ENCODE measurements around the gene DPP8.
"Not testable (repeated sequence)": the region's sequence is repeated elsewhere in the genome, so short reads cannot be mapped to it uniquely, and the experiment has no call there.

The DPP8 gene

GRCh38 chr15:65516997-65517865 lies at the start of gene DPP8:
TSS of gene DPP8 (minus strand) at chr15:65517689. CDS start at chr15:65512553, 5,136 bp downstream.
- peaks cover 25% of the 10 kb centered on the region for H3K4me1 Mint-ChIP-seq
- no peaks in the 10 kb centered on the region for H3K36me3 Mint-ChIP-seq
- peak; percentile 99 for ATAC-seq

GRCh38 chr15:65561934-65562333 lies 44.4 kb upstream of the DPP8 start:
- Mint-ChIP-seq H3K9me3 (peaks cover 4% of the 10 kb centered on the region), H3K4me3 (no peak overlapping the region), H3K27me3 (no peaks in the 10 kb centered on the region), H3K36me3 (peaks cover 83% of the 10 kb centered on the region), H3K4me1 (no peaks in the 10 kb centered on the region), H3K27ac (no peak overlapping the region)
- ATAC-seq: no peak

More at GRCh38 chr15:65516997-65517865, at the start of gene DPP8:
- H3K4me3 Mint-ChIP-seq: peak within 1 kb of the TSS; percentile 87
- no peaks in the 10 kb centered on the region for H3K27me3 Mint-ChIP-seq
- H3K9me3 Mint-ChIP-seq: no peaks in the 10 kb centered on the region
- H3K27ac Mint-ChIP-seq: peak within 1 kb of the TSS; percentile 80

- Mint-ChIP-seq H3K27ac (no peak overlapping the region), H3K27me3 (no peaks in the 10 kb centered on the region), H3K4me3 (no peak overlapping the region), H3K9me3 (no peaks in the 10 kb centered on the region), H3K36me3 (peaks cover 80% of the 10 kb centered on the region), H3K4me1 (no peaks in the 10 kb centered on the region)
- no peak for ATAC-seq
These were observed 42.5 kb upstream of the DPP8 start for GRCh38 chr15:65559941-65560340.

GRCh38 chr15:65558997-65559760 lies 41.7 kb upstream of the DPP8 start:
- no peak overlapping the region for H3K27ac Mint-ChIP-seq
- no peaks in the 10 kb centered on the region for H3K27me3 Mint-ChIP-seq
- no peak for ATAC-seq
- no peak overlapping the region for H3K4me3 Mint-ChIP-seq
- H3K36me3 Mint-ChIP-seq: peaks cover 75% of the 10 kb centered on the region
- no peaks in the 10 kb centered on the region for H3K9me3 Mint-ChIP-seq
- H3K4me1 Mint-ChIP-seq: no peaks in the 10 kb centered on the region

DNA sequence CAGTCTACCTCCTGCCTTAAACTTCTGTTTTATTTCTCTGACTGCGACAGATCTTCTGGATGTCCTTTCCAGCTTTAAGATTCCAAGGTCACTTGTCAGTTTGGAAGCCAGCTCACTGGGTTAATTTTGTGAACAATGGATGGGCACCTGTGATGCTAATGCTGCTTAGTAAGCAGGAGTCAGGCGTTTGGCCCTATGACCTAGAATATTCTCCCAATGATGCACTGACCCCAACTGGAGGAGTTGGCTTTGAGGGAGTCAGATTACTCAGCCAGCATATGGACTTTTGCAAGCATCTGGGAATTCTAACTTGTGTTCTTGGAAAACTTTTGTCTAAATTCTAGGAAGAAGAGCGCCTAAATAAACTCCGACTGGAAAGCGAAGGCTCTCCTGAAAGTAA lies 40.8 kb upstream of the DPP8 start:
- Mint-ChIP-seq H3K36me3 (peaks cover 75% of the 10 kb centered on the region), H3K27ac (no peak overlapping the region), H3K4me1 (no peaks in the 10 kb centered on the region), H3K4me3 (no peak overlapping the region), H3K9me3 (no peaks in the 10 kb centered on the region), H3K27me3 (no peaks in the 10 kb centered on the region)
- no peak for ATAC-seq

DNA sequence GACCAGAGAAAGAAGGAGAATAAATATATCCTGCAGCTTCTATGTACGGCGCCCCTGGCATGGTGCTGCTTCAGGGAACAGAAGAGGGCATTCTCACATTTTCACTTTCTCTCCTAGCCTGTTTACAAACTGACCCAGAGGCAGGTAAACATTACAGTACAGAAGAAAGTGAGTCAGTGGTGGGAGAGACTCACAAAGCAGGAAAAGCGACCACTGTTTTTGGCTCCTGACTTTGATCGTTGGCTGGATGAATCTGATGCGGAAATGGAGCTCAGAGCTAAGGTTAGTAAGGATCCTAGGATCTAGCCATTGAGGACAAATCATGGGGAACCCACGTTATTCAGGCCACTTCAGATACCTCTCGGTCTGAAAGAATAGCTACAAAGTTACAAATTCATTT lies 39.1 kb upstream of the DPP8 start:
- Mint-ChIP-seq H3K4me3 (no peak overlapping the region), H3K27me3 (no peaks in the 10 kb centered on the region), H3K36me3 (peaks cover 66% of the 10 kb centered on the region), H3K4me1 (no peaks in the 10 kb centered on the region), H3K27ac (no peak overlapping the region), H3K9me3 (no peaks in the 10 kb centered on the region)
- ATAC-seq: no peak

GRCh38 chr15:65553691-65554090 lies 36.2 kb upstream of the DPP8 start:
- Mint-ChIP-seq H3K27me3 (no peaks in the 10 kb centered on the region), H3K4me3 (no peak overlapping the region)

DNA sequence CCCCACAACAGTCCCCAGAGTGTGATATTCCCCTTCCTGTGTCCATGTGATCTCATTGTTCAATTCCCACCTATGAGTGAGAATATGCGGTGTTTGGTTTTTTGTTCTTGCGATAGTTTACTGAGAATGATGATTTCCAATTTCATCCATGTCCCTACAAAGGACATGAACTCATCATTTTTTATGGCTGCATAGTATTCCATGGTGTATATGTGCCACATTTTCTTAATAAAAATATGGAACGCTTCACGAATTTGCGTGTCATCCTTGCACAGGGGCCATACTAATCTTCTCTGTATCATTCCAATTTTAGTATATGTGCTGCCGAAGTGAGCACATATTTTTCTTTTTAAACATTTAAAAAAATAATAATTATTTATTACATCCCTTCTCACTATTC lies 35.4 kb upstream of the DPP8 start:
- H3K27me3 Mint-ChIP-seq, H3K4me1 Mint-ChIP-seq, H3K9me3 Mint-ChIP-seq, H3K4me3 Mint-ChIP-seq, ATAC-seq, H3K27ac Mint-ChIP-seq: not testable (repeated sequence)
- H3K36me3 Mint-ChIP-seq: peaks cover 36% of the 10 kb centered on the region

More at GRCh38 chr15:65553691-65554090, 36.2 kb upstream of the DPP8 start:
- H3K9me3 Mint-ChIP-seq: no peaks in the 10 kb centered on the region
- H3K4me1 Mint-ChIP-seq: no peaks in the 10 kb centered on the region
- H3K36me3 Mint-ChIP-seq: peaks cover 45% of the 10 kb centered on the region
- H3K27ac Mint-ChIP-seq: no peak overlapping the region
- no peak for ATAC-seq

DNA sequence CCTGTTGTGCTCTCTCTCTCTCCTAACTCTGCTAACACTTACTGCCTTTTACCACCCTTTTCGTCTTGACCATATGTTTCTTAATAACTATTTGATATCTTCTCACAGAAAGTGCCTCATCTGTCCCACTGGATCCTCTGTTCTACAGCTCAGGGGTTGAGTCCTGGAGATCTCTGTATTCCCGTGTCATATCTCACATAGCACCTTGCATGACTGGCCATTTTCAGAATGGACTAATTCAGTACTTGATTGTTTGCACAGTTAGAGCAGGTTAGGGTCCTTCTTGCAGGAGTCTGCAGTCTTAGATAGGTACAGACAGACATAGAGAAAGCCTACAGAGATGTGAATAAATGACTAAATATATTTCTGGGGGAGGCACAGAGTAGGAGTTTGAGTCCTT lies 33.7 kb upstream of the DPP8 start:
- no peak overlapping the region for H3K4me3 Mint-ChIP-seq
- no peak overlapping the region for H3K27ac Mint-ChIP-seq
- H3K4me1 Mint-ChIP-seq: peaks cover 7% of the 10 kb centered on the region
- no peaks in the 10 kb centered on the region for H3K27me3 Mint-ChIP-seq
- H3K36me3 Mint-ChIP-seq: peaks cover 26% of the 10 kb centered on the region
- H3K9me3 Mint-ChIP-seq: no peaks in the 10 kb centered on the region
- no peak for ATAC-seq

DNA sequence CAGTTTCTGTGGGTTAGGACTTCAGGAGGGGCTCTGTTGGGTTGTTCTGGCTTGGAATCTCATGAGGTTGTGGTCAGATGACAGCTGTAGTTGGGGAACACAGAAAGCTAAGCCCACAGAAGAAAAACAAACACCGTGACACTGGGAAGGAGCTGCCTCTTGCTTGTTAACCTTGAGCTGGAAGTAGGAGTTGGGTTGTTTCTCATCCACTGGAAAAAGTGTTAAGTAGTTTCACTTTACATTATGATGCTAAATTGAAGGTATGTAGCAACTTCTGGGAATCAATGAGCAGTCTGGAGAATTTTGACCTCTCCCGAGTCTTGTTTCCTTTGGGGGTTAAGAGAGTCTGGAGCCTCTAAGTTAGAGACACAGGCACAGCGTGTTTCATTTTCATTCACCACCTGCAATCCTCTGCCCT lies 33.2 kb upstream of the DPP8 start:
- no peaks in the 10 kb centered on the region for H3K27me3 Mint-ChIP-seq
- no peak overlapping the region for H3K4me3 Mint-ChIP-seq
- H3K27ac Mint-ChIP-seq: no peak overlapping the region
- peaks cover 7% of the 10 kb centered on the region for H3K4me1 Mint-ChIP-seq
- H3K36me3 Mint-ChIP-seq: peaks cover 24% of the 10 kb centered on the region
- no peaks in the 10 kb centered on the region for H3K9me3 Mint-ChIP-seq
- ATAC-seq: no peak

DNA sequence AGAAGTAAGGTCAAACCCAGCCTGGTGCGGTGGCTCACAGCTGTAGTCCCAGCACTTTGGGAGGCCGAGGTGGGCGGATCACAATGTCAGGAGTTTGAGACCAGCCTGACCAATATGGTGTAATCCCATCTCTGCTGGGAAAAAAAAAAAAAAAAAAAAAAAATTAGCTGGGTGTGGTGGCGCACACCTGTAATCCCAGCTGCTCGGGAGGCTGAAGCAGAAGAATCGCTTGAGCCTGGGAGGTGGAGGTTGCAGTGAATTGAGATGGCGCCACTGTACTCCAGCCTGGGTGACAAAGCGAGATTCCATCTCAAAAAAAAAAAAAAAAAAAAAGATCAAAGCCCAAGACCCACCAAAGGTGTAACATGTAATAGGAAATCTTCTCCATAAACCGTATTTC lies 31.8 kb upstream of the DPP8 start:
- peaks cover 16% of the 10 kb centered on the region for H3K36me3 Mint-ChIP-seq
- H3K9me3 Mint-ChIP-seq, H3K4me1 Mint-ChIP-seq, H3K27me3 Mint-ChIP-seq, H3K27ac Mint-ChIP-seq, H3K4me3 Mint-ChIP-seq, ATAC-seq: not testable (repeated sequence)

DNA sequence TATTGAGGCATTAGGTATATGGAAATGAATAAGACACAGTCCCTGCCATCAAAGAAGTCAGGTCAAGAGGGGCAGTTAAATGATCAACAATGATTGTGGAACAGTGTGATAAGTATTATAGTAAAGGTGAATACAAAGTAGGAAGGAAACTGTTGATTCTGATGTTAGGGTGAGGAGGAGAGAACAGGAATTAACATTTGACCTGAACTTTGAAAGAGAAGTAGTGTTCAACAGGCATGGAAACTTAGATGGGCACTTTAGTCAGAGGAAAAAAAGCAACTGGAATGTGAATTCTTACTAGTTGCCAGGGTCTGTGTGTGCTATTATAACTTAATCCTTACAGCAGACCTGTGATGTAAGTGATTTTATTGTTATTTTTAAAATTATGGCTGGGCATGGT lies 30.4 kb upstream of the DPP8 start:
- H3K4me3 Mint-ChIP-seq: no peak overlapping the region
- ATAC-seq: no peak
- H3K36me3 Mint-ChIP-seq: peaks cover 1% of the 10 kb centered on the region
- H3K27ac Mint-ChIP-seq: no peak overlapping the region
- peaks cover 7% of the 10 kb centered on the region for H3K4me1 Mint-ChIP-seq
- H3K9me3 Mint-ChIP-seq: no peaks in the 10 kb centered on the region
- H3K27me3 Mint-ChIP-seq: no peaks in the 10 kb centered on the region

DNA sequence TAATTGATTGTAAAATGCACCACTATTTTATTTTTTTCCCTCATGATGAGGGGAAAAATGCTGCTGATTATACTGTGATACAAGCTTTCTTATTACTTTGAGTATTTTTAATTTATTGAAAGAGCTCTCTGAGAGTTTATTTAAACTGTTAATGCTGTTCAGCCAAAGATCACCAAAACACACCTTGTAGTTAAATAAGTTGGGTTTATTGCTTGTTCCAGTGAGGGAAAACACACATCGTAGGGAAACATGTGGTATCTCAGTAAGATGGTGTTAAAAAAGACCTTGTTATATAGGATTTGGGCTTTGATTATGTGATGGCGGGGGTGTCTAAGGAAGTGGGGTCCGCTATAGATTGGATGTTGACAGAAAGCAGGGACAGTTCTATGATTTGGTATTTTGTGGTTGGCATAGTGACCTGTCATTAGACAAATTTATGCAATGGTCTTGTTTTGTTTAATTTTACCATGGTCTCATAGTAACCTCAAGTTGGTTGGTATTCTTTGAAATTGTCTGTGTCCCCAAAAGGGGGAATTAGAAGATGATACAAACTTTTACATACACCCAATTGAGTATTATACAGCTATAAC lies 23.8 kb upstream of the DPP8 start:
- Mint-ChIP-seq H3K4me3 (no peak overlapping the region), H3K27ac (no peak overlapping the region), H3K9me3 (no peaks in the 10 kb centered on the region)

GRCh38 chr15:65540314-65540713 lies 22.8 kb upstream of the DPP8 start:
- H3K27me3 Mint-ChIP-seq: no peaks in the 10 kb centered on the region
- H3K9me3 Mint-ChIP-seq: no peaks in the 10 kb centered on the region
- no peak overlapping the region for H3K27ac Mint-ChIP-seq
- H3K4me3 Mint-ChIP-seq: no peak overlapping the region
- no peaks in the 10 kb centered on the region for H3K36me3 Mint-ChIP-seq
- H3K4me1 Mint-ChIP-seq: peaks cover 14% of the 10 kb centered on the region
- ATAC-seq: no peak

More for the DNA sequence above, 23.8 kb upstream of the DPP8 start:
- Mint-ChIP-seq H3K4me1 (peaks cover 14% of the 10 kb centered on the region), H3K27me3 (no peaks in the 10 kb centered on the region), H3K36me3 (no peaks in the 10 kb centered on the region)
- ATAC-seq: no peak

GRCh38 chr15:65535192-65535591 lies 17.7 kb upstream of the DPP8 start:
- H3K9me3 Mint-ChIP-seq: no peaks in the 10 kb centered on the region
- H3K27me3 Mint-ChIP-seq: no peaks in the 10 kb centered on the region
- no peak overlapping the region for H3K27ac Mint-ChIP-seq
- ATAC-seq: no peak
- H3K4me1 Mint-ChIP-seq: peaks cover 42% of the 10 kb centered on the region
- no peaks in the 10 kb centered on the region for H3K36me3 Mint-ChIP-seq
- no peak overlapping the region for H3K4me3 Mint-ChIP-seq
